B cell (primary cell): ENCODE results near the gene GRAMD2B. TPM values are rescaled to one million over a fixed set of nuclear protein-coding genes. Genes with fewer than 3 reads are reported as not detected.

Source experiments
- ATAC-seq: fragments of 200-7000 bp; cut with Tn5 transposase; one replicate; pipeline ENCODE4 v1.10.0; 2021; ENCODE audit warnings: low read depth, mild to moderate bottlenecking, moderate number of reproducible peaks, moderate library complexity
- CTCF ChIA-PET: fragments of 350-600 bp; sonication (Branson Sonifier 250); formaldehyde crosslinking; loops from one replicate; lab custom pipeline; 2021; ENCODE audit warnings: antibody characterized with exemption, inconsistent platforms; lab: Charles Lee
- POLR2A ChIA-PET: fragments of 350-600 bp; sonication (Branson Sonifier 250); formaldehyde crosslinking; loops from one replicate; lab custom pipeline; 2021; ENCODE audit warnings: antibody characterized with exemption; lab: Charles Lee
- DNase-seq: peaks from one replicate; pipeline ENCODE4 v3.0.0; 2013
- H2AFZ ChIP-seq: 2 replicates; pipeline ENCODE4 v1.6.1; 2012; ENCODE audit warnings: mild to moderate bottlenecking, low read depth, low read length; ENCODE audit not compliant: insufficient read depth, poor library complexity, severe bottlenecking
- H3K27ac ChIP-seq, 2 donors: 1 replicate in 1 of 2; 2 replicates in 1 of 2; pipeline ENCODE4 v1.5.1; 2012 to 2013; ENCODE audit warnings: low read length in 2 of 2, mild to moderate bottlenecking in 2 of 2, moderate library complexity in 1 of 2
- H3K27me3 ChIP-seq, 4 experiments: fragments of 200-600 bp in 1 of 4; sonication (generic) in 1 of 4; replicated peaks in 1 of 4; 1 replicate in 2 of 4; 2 replicates in 2 of 4; pipeline versions ENCODE4 v1.6.1 to v1.7.0; 2013 to 2016; ENCODE audit warnings: low read length in 3 of 4, mild to moderate bottlenecking in 2 of 4, mixed read lengths in 1 of 4, moderate library complexity in 1 of 4; ENCODE audit not compliant: insufficient read depth in 4 of 4, control insufficient read depth in 3 of 4; ENCODE audit errors: control extremely low read depth in 1 of 4
- H3K36me3 ChIP-seq, 2 experiments: replicated peaks in 1 of 2; 1 replicate in 1 of 2; 2 replicates in 1 of 2; pipeline versions ENCODE4 v1.6.1 to v1.7.1; 2013; ENCODE audit warnings: low read length in 1 of 2; ENCODE audit not compliant: insufficient read depth in 2 of 2, control insufficient read depth in 1 of 2; ENCODE audit errors: control extremely low read depth in 1 of 2, extremely low read depth in 1 of 2
- H3K4me1 ChIP-seq, 2 donors: fragments of 200-600 bp in 1 of 2; sonication (generic) in 1 of 2; 1 replicate in 1 of 2; 2 replicates in 1 of 2; pipeline versions ENCODE4 v1.5.1 to v1.6.1; 2013 to 2017; ENCODE audit warnings: low read length in 2 of 2; ENCODE audit not compliant: control insufficient read depth in 2 of 2, insufficient read depth in 2 of 2
- H3K4me2 ChIP-seq: replicated peaks from 2 replicates; pipeline ENCODE3; 2012; ENCODE audit warnings: mild to moderate bottlenecking, low read depth, low read length; ENCODE audit not compliant: poor library complexity, severe bottlenecking
- H3K4me3 ChIP-seq, 5 experiments: fragments of 200-600 bp in 1 of 5; sonication (generic) in 1 of 5; 1 replicate in 3 of 5; 2 replicates in 2 of 5; pipeline versions ENCODE4 v1.5.1 to v1.7.0; 2011 to 2016; ENCODE audit warnings: low read length in 4 of 5, mild to moderate bottlenecking in 4 of 5, low read depth in 2 of 5, control low read depth in 1 of 5, moderate library complexity in 1 of 5; ENCODE audit not compliant: insufficient read depth in 1 of 5; ENCODE audit errors: control extremely low read depth in 1 of 5, extremely low read depth in 1 of 5
- H3K79me2 ChIP-seq: fragments of 200-600 bp; sonication (generic); one replicate; pipeline ENCODE4 v1.6.0; 2016; ENCODE audit warnings: low read length; ENCODE audit not compliant: control insufficient read depth, insufficient read depth
- H3K9ac ChIP-seq: fragments of 200-600 bp; sonication (generic); 2 replicates; pipeline ENCODE4 v1.6.1; 2017; ENCODE audit warnings: mild to moderate bottlenecking, low read length, moderate library complexity
- H3K9me3 ChIP-seq, 3 donors: one replicate each; pipeline versions ENCODE4 v1.6.1 to v1.7.1; 2013; ENCODE audit warnings: low read length in 2 of 3; ENCODE audit not compliant: control insufficient read depth in 2 of 3, insufficient read depth in 1 of 3; ENCODE audit errors: control extremely low read depth in 1 of 3
- H4K20me1 ChIP-seq: 2 replicates; pipeline ENCODE4 v1.6.0; 2012; ENCODE audit warnings: mild to moderate bottlenecking, low read length; ENCODE audit not compliant: insufficient read depth, control insufficient read depth, poor library complexity, severe bottlenecking
- H3K27ac Mint-ChIP-seq: one replicate; pipeline ENCODE4 v1.8.0; 2021; ENCODE audit warnings: mixed read lengths
- H3K27me3 Mint-ChIP-seq: one replicate; pipeline ENCODE4 v1.8.0; 2021; ENCODE audit warnings: mixed read lengths
- H3K4me1 Mint-ChIP-seq: one replicate; pipeline ENCODE4 v1.8.0; 2021; ENCODE audit warnings: mixed read lengths
- H3K4me3 Mint-ChIP-seq: one replicate; pipeline ENCODE4 v1.8.0; 2021; ENCODE audit warnings: mixed read lengths
- H3K9me3 Mint-ChIP-seq: one replicate; pipeline ENCODE4 v1.8.0; 2022; ENCODE audit warnings: mixed read lengths; ENCODE audit not compliant: insufficient read depth
- EZH2 ChIP-seq: IDR thresholded peaks from 2 replicates; pipeline ENCODE4 v1.6.1; 2012; ENCODE audit warnings: borderline replicate concordance, low read depth, mild to moderate bottlenecking, moderate library complexity, low read length; ENCODE audit not compliant: insufficient read depth, poor library complexity, severe bottlenecking
- intact Hi-C: fragments of 100-400 bp; cut with micrococcal nuclease; formaldehyde crosslinking; loops from one replicate; pipeline ENCODE4 v1.10.0; 2022
- polyA plus RNA-seq: library from polyadenylated mRNA; depleted of rRNA; stranded (reverse); fragments of >200 nt; gene quantifications from 2 replicates; pipeline ENCODE4 v1.2.3, GENCODE V29; 2012
- total RNA-seq, 2 donors: library from RNA; stranded (reverse); fragments of 120-200 nt in 1 of 2; gene quantifications; 1 replicate in 1 of 2; 2 replicates in 1 of 2; pipeline versions ENCODE4 v1.2.3 to v1.2.4, GENCODE V29; 2013 to 2022
- TF ChIP-seq, protein P1 (sequence below): fragments of 200-600 bp; IDR thresholded peaks from one replicate; pipeline ENCODE4 v1.8.0; 2022; ENCODE audit warnings: antibody characterized with exemption, mild to moderate bottlenecking

Gene GRAMD2B
- total and polyA plus RNA-seq, 2 donors (not counting 1 experiment from before 2014, with no cell fraction given): 0.86 to 3.6 TPM

DNA sequence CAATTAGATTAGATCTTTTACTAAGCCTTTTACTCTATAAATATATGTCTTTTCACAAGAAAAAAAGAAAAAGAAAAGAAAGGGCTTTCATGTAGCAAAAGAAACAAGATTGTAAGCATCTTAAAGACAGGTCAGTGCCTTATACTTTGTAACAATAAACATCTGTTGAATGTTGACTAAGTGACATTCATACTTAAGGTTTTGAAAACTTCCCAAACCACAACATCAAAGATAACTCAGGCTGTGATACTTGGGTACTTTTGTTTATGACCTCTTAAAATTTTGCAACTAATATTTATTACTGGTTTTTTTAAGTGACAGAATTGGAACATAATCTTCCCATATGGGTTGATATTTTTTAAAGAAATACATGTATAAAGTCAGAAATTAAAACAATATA lies 7.4 kb downstream of the GRAMD2B start:
- H3K4me1 Mint-ChIP-seq: no peaks in the 10 kb centered on the region
- no peaks in the 10 kb centered on the region for H4K20me1 ChIP-seq
- no peak overlapping the region for H2AFZ ChIP-seq
- H3K27ac Mint-ChIP-seq: no peak overlapping the region
- no peaks in the 10 kb centered on the region for H3K27me3 Mint-ChIP-seq
- ChIA-PET CTCF (no interaction called here), POLR2A (no interaction called here)
- no peak overlapping the region for H3K4me3 Mint-ChIP-seq
- H3K27me3 ChIP-seq: no peaks in the 10 kb centered on the region
- TF ChIP-seq, protein P1, sequence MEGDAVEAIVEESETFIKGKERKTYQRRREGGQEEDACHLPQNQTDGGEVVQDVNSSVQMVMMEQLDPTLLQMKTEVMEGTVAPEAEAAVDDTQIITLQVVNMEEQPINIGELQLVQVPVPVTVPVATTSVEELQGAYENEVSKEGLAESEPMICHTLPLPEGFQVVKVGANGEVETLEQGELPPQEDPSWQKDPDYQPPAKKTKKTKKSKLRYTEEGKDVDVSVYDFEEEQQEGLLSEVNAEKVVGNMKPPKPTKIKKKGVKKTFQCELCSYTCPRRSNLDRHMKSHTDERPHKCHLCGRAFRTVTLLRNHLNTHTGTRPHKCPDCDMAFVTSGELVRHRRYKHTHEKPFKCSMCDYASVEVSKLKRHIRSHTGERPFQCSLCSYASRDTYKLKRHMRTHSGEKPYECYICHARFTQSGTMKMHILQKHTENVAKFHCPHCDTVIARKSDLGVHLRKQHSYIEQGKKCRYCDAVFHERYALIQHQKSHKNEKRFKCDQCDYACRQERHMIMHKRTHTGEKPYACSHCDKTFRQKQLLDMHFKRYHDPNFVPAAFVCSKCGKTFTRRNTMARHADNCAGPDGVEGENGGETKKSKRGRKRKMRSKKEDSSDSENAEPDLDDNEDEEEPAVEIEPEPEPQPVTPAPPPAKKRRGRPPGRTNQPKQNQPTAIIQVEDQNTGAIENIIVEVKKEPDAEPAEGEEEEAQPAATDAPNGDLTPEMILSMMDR: no peak
- no peak for TF ChIP-seq EZH2
- peaks cover 0 to 2% of the 10 kb centered on the region in 2 experiments for H3K36me3 ChIP-seq
- no peaks in the 10 kb centered on the region for H3K79me2 ChIP-seq
- DNase-seq (no peak), ATAC-seq (no peak)
- no peak overlapping the region for H3K4me3 ChIP-seq
- H3K27ac ChIP-seq: no peak overlapping the region
- H3K9ac ChIP-seq: no peak overlapping the region
- no peaks in the 10 kb centered on the region for H3K9me3 ChIP-seq
- H3K4me2 ChIP-seq: no peak overlapping the region
- intact Hi-C loops: no loop called here
- H3K9me3 Mint-ChIP-seq: no peaks in the 10 kb centered on the region
- no peaks in the 10 kb centered on the region for H3K4me1 ChIP-seq

DNA sequence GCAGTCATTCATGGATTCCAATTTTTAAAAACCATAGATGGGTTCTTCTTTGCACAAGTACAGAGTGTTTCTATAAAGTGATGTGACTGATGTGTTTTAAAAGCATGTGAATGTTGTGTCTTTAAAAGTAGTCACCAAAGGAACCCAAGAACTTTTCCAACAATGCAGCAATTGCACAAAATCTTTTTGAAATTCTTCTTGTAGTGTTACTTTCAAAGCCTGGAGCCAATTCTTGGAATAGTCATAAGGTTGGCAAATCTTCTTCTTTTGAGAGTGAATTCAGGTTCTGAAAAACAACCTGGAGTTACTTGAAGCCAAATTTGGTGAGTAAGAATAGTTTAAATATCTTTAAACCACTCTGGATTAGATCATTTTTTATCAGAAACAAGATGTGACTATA lies 10.5 kb downstream of the GRAMD2B start:
- no peak for ATAC-seq
- H3K27me3 ChIP-seq: no peaks in the 10 kb centered on the region
- H3K27ac ChIP-seq: no peak overlapping the region
- H3K79me2 ChIP-seq: no peaks in the 10 kb centered on the region
- no peak overlapping the region for H3K4me2 ChIP-seq
- CTCF ChIA-PET: no interaction called here
- H4K20me1 ChIP-seq: no peaks in the 10 kb centered on the region
- TF ChIP-seq EZH2: no peak
- TF ChIP-seq, protein P1: no peak
- H3K4me3 ChIP-seq: no peak overlapping the region
- H3K4me1 ChIP-seq: no peaks in the 10 kb centered on the region
- no peaks in the 10 kb centered on the region for H3K9me3 ChIP-seq
- Mint-ChIP-seq H3K4me1 (no peaks in the 10 kb centered on the region), H3K4me3 (no peak overlapping the region), H3K27me3 (no peaks in the 10 kb centered on the region), H3K27ac (no peak overlapping the region), H3K9me3 (no peaks in the 10 kb centered on the region)
- POLR2A ChIA-PET: no interaction called here
- no peak overlapping the region for H2AFZ ChIP-seq
- intact Hi-C loops: no loop called here
- no peak overlapping the region for H3K9ac ChIP-seq
- no peak for DNase-seq
- peaks cover 0 to 2% of the 10 kb centered on the region in 2 experiments for H3K36me3 ChIP-seq
